ENCODE results near the gene ZNF700. TPM values are rescaled to one million over a fixed set of nuclear protein-coding genes. Genes with fewer than 3 reads are reported as not detected.

The ZNF700 gene
- total and polyA plus RNA-seq, 9 of the 15 experiments (the other 6 are each of a cell fraction or from before 2014, with no cell fraction given): 10.3 to 24.7 (median 14.1) TPM

DNA sequence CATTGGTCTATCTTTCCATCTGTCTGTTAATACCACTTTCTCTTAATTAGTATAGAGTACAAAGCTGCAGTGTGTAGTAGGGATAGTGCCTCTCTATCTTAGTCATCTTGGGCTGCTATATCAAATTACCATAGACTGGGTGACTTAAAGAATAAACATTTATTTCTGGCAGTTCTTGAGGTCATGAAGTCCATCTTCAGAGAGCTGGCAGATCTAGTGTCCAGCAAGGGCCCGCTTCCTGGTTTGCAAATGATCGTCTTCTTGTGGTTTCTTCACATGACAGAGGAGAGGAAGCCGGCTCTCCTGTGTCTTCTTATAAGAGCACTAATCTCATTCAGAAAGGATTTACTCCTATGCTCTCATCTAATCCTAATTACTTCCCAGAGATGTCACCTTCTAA lies 6.1 kb downstream of the ZNF700 start (continued):
- TF ChIP-seq, protein P1, sequence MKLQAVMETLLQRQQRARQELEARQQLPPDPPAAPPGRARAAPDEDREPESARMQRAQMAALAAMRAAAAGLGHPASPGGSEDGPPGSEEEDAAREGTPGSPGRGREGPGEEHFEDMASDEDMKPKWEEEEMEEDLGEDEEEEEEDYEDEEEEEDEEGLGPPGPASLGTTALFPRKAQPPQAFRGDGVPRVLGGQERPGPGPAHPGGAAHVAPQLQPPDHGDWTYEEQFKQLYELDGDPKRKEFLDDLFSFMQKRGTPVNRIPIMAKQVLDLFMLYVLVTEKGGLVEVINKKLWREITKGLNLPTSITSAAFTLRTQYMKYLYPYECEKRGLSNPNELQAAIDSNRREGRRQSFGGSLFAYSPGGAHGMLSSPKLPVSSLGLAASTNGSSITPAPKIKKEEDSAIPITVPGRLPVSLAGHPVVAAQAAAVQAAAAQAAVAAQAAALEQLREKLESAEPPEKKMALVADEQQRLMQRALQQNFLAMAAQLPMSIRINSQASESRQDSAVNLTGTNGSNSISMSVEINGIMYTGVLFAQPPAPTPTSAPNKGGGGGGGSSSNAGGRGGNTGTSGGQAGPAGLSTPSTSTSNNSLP (IDR thresholded peaks at IDR 0.05; ENCODE audit: borderline replicate concordance, low read depth, low read length): no peak
- TF ChIP-seq ZNF217 (CRISPR knock-in tag; IDR thresholded peaks at IDR 0.05): no peak
- no peak for TF ChIP-seq NFRKB (IDR thresholded peaks at IDR 0.05; ENCODE audit: low read depth)
- TF ChIP-seq SOX6 (IDR thresholded peaks at IDR 0.05): no peak
- TF ChIP-seq ADNP (tag; IDR thresholded peaks at IDR 0.05): no peak
- no peak for TF ChIP-seq OTX1 (CRISPR knock-in tag; IDR thresholded peaks at IDR 0.05)
- TF ChIP-seq ELF2 (CRISPR knock-in tag; IDR thresholded peaks at IDR 0.05): no peak
- no peak for TF ChIP-seq KDM1A (IDR thresholded peaks at IDR 0.05)
- TF ChIP-seq RBM14 (IDR thresholded peaks at IDR 0.05; ENCODE audit: borderline replicate concordance, insufficient read depth, low read depth, low read length): no peak
- TF ChIP-seq ZNF384 (IDR thresholded peaks at IDR 0.05; ENCODE audit: low read depth, low read length): no peak
- no peak for TF ChIP-seq ZNF507 (tag; conservative IDR thresholded peaks at IDR 0.05)
- TF ChIP-seq, protein P2, sequence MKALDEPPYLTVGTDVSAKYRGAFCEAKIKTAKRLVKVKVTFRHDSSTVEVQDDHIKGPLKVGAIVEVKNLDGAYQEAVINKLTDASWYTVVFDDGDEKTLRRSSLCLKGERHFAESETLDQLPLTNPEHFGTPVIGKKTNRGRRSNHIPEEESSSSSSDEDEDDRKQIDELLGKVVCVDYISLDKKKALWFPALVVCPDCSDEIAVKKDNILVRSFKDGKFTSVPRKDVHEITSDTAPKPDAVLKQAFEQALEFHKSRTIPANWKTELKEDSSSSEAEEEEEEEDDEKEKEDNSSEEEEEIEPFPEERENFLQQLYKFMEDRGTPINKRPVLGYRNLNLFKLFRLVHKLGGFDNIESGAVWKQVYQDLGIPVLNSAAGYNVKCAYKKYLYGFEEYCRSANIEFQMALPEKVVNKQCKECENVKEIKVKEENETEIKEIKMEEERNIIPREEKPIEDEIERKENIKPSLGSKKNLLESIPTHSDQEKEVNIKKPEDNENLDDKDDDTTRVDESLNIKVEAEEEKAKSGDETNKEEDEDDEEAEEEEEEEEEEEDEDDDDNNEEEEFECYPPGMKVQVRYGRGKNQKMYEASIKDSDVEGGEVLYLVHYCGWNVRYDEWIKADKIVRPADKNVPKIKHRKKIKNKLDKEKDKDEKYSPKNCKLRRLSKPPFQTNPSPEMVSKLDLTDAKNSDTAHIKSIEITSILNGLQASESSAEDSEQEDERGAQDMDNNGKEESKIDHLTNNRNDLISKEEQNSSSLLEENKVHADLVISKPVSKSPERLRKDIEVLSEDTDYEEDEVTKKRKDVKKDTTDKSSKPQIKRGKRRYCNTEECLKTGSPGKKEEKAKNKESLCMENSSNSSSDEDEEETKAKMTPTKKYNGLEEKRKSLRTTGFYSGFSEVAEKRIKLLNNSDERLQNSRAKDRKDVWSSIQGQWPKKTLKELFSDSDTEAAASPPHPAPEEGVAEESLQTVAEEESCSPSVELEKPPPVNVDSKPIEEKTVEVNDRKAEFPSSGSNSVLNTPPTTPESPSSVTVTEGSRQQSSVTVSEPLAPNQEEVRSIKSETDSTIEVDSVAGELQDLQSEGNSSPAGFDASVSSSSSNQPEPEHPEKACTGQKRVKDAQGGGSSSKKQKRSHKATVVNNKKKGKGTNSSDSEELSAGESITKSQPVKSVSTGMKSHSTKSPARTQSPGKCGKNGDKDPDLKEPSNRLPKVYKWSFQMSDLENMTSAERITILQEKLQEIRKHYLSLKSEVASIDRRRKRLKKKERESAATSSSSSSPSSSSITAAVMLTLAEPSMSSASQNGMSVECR (CRISPR knock-in tag; IDR thresholded peaks at IDR 0.05): no peak
- no peak for TF ChIP-seq NFYB (IDR thresholded peaks at IDR 0.05; ENCODE audit: extremely low read depth, insufficient read length)
